Measurements from ENCODE around the gene IRF5.
"Not testable (repeated sequence)": the region's sequence is repeated elsewhere in the genome, so short reads cannot be mapped to it uniquely, and the experiment has no call there.

The IRF5 gene

DNA sequence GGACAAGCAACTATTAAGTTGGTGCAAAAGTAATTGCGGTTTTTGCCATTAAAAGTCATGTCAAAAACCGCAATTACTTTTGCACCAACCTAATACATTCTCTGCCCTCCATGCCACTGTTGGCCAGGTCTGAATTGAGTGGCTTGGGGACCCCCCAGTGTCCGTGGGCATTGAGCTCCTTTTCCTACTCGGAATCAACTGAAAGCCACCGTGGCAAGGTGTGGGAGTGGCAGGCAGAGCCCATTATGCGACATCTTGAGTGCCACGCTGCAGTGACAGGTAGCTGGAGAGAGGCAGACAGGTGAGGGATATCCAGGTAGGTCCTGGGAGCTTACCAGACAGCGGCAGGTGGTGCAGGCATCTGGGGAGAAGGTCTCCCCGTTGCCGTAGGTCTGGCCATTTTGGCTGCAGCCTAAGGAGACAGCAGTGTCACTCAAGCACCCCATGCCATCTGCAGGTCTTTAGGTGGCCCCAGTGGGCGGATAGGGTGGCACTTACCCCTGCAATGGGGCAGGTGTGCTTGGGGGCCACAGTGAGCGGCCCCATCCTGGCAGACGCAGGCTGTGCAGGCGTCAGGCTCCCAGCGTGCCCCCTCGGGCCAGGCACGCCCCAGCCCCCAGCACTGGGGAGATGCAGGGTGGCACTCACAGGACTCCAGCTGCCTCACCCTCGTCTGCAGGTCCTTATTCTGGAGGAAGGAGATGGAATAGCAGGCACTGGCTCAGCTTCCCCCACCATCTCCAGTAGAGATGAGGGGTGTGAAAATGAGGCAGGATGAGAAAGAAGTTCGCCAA lies 30.8 kb upstream of the IRF5 start:
- DNase-seq, result no peak

DNA sequence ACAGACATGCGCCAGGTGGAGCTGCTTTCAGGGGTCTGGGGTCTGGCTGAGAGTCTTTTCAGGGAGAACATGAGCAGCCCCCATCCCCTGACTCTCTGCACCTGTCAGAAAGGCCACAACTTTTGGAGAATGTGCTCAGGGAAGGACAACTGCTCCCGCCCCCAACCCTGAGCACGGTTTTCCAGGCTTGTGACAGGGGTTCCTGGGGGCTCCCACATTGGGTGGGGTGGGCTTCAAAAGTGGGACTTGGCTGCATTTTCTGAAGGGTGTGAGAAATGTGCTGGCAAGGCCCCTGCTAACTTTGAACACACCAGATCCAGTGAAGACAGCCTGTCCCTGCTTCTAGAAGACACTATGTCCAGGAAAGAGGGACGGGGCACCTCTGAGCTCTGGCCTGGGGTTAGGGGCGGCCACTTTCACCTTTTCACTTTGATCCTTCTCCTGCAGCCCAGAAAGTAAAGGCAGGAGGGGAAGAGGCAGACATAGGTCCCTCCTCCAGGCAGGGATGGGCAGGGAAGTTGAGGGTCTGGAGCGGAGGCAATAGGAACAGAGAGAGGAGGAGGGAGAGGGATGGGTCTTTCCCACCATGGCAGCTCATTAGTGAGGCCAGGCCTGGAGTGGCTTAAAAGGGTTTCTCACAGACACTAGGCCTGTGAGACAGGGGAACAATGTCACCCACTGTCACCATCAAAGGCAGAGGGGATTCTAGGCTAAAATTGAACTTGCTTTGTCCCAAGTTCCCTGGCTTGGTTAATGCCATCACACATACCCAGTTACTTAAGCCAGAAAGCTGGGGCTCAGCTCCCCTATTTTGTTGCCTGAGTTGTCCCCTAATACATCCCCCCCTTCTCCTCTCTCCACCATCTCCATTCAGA lies 28.7 kb upstream of the IRF5 start:
- DNase-seq, result no peak

DNA sequence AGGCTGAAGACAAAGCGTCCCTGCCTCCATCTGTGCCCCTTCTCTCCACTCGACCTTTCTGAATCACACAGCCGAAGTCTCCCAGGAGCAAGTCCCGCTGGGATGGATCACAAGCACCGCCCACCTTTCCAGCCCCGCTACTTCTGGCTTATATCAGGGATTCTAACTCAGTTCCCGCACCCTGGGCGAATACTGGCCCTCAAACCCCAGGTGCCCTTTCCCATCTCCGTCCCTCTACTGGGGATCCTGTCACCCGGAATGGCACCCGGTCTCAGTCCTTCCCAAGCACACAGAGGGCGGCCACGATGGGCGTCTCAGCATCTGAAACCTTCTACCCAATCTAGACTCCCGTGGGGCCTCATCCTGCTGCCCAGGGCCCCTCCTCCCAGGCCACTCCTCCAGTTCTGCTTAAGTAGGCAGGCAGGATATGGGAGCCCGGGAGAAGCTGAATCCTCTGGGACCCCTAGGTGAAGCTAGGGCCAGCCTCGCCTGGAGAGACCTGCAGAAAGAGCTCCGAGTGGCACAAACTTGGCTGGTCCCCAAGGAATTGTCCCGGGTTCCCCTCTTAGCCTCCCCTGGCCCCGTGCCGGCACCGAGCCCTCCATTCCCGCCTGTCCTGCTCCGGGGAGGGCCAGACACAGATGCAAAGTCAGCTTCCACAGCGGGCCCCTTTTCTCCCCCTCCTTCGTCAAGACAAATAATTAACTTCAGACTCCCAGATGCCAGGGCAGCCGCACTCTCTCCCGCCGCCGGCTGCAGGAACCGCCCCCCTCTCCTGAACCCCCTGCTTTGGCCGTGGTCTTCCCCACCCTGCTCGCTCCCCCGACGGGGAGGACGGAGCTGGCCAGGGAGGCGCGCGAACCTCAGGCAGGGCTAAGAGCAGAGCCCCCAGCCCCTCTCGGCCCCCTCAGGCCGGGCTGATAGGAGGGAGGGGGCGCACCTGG lies 27.8 kb upstream of the IRF5 start:
- no peak for DNase-seq

DNA sequence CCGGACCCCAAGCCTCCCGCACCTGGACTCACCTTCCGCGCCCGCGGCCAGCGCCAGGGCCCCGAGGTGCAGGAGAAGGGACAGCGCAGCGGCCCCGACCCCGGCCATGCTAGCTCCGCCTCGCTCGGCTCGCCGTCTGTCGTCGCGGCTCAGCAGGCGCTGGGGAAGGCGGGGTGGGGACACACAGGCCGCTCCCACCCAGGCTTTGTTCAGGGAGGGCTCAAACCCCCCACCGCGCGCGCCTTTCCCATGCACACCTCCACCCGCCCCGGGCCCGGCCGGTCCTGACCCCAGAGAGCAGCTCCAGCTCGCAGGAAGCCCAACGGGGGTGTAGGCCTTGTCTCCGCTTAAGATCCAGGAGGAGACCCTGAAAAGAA lies 27.2 kb upstream of the IRF5 start, which contains the start of gene KCP:
TSS of gene KCP (minus strand) at position 141 of the 377 bp plus-strand sequence. CDS start at position 108, 33 bp downstream.
- DNase-seq, result no peak

DNA sequence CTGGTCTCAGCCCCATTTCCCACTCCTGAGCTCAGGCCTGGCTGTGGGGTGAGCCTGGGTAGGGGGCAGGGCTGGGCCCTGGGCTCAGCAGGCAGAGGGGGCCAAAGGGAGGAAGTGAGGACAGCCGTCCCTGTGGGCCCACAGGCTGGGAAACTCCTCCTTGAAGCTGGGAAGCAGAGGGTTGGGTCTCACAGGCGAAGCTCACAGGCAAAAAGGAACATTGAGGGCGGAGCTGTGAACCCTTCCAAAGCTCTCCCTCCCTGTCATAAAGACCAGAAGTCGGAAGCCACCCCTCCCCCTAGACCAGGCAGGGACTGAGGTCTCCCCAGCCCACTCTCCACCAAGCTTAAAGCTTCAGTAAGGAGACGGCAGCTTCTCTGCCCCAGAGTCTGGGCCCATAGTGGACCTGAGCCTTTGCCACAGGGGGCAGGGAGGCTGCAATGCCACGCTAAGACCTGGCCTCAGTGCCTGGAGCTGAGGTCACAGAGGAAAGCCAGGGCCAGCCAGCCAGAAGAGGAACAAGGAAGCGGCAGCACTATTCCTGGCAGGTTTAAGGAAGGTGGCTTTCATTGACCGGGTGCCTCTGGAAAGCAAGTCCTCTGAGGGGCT lies 26.2 kb upstream of the IRF5 start:
- DNase-seq, result no peak

DNA sequence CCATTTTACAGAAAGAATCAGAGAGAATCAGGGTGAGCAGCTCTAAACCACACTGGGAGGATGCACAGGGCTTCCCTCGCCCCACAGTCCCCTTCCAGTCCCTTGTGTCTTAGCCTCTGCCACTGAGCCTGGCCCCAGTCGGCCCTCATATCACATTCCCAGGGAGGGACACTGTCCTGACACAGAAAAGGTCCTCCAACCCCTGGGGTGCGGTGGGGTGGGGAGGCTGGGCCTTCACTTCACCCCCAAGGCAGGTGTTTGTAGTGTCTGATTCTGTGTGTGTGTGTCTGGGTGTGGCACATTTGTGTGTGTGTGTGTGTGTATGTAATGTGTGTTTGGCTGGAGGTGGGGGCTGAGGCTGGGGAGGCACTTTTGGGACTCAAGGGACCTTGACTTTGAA lies 25.4 kb upstream of the IRF5 start:
- DNase-seq, result no peak

DNA sequence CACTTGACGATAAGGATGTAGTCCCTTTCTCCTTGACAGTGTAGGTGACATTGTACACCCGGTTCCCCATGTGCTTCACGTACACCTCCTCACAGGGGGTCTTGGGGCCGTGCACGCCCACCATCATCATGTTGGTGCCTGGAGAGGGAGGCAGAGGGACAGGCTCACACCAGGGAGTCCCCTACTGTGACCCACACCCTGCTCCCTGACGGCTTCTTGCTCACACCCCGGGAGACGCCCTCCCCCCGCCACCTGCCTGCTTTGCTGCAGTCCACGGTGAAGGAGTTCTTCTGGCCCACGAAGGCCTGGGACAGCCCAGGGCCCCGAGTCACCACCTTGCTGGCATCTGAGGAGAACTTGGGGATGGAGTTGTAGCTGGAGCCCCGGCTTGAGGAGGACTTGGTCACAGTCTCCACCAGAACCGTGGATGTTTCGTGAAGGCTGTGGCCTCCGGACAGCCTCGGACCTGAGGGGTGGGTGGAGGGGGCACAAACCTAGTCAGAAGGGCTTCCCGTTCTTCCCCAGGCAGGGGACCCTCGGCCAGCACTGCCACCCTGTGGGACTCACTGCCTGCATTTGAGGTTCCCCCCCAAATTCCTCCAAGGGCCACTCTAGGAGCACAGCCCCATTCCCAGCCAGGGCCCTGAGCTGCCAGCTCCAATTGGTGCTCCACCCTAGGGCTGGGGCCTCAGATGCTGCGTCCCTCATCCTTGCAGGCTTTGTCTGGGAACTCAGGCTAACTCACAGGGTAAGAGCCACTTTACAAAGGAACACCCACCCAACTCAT lies 24.8 kb upstream of the IRF5 start:
- not testable (repeated sequence) for DNase-seq

DNA sequence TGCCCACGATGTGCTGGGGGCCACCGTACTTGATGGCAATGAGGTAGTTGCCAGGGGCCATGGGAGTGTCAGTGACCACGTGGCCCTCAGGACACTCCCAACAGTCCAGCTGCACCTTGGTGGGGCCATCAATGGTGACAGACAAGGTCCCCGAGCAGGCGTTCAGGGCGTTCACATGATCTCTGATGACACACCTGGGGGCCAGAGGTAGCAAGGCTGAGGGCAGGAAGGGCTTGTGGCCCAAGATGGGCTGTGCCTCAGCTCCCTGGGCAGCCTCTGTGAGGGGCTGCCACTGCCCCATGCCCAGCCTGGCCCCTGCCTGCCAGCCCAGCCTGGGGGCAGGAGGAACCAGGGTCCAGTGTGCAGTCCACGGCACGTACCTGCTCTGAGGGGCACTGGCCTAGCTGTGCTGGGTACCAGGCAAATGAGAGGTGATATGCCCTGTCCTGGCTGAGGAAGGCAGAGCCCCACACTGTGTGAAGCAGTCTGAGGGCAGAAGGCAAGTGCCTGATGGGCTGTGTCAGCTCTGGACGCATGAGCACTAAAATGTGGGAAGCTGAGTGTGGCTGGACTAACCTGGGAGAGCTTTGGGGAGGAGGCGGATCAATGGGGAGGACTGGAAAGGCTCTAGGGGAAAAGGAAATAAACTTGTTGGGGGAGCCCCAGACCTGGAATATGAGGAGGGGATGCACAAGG lies 23.7 kb upstream of the IRF5 start:
- DNase-seq, result no peak

DNA sequence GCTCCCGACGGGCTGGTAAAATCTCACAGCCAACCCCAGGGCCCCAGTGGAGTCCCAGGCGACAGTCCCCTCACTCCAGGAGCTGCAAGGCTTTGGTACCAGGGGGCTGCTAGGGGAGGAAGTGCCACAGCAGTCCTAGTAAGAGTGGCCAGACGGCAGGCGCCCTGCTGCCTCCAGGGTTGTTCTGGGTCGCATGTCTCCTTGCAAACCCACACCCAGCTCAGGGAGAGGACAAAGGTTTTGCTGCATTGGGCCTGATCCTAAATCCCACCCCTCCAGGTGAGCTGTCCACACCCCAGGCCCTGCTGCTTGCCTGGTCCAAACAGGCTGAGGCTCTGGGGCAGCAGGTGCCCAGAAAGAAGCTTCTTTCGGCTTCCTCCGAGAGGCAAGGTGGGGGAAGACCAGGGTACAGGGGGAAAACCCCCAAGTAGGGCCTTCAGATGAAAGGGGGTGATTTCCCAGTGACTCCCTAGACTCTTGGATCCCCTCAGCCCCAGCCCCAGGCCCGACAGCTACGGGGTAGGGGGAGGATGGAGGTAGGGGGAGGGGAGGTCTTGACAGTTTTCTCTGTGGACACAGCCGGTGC lies 23.1 kb upstream of the IRF5 start:
- no peak for DNase-seq

DNA sequence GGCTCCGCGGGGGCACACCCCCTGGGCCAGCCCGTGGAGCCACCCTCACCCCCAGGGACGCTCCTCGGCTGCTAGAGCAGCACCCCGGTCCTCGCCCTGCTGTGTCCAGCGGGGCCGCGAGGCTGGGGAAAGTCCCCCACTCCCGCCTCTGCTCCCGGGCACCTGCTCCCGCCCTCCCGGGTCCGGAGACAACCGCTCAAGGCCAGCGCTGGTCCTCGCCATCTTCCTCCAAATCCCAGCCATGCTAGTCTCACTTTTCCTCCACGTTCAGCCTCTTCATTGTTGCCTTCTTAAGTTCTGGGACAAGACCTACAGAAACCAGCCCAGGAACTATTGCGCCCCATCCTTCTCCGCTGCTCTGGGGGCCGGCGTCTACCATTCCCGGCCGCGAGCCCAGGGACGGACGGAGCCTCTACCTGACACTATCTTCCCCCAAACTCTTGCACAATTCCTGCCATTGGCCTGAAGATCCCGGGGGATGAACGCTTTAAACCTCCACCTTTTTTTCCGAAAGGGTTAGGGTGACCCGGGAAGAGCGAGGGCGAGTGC lies 22.4 kb upstream of the IRF5 start:
- DNase-seq, result no peak

DNA sequence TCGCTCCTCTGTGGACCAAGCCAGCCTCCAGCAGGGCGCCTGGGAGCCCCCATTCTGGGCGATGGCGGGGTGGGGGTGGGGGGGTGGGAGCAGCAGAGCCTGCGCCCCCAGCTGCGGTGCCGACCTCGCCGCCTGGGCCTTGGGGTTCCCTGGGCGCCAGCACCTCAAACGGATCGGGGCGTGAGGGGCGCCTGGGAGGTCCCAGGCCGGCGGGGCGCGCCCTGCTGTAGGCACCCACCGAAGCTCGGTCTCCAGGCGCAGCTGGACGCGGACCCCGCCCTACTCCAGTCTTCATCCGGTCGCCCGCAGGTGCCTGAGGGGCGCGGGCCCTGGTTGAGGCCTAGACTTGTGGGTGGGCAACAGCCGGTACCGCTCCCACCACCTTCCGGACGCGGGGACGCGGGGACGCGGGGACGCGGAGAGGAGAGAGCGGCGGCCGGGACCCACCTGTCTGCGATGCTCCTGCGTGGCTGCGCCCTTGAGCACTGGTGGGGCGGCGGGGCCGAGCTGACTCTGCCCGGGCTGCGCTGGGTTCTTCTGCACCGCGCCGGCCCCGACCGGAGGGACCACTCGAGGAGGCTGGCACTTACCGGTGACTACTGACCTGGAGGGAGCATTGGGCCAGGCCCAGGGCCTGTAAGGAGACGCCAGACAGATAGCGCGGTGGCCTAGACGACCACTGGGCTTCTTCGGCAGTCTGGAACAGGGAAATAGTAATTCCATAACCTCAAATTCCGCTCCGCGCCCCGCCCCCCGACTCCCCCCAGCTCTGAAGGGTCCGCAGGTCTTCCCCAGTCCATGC lies 21.7 kb upstream of the IRF5 start:
- DNase-seq, result no peak

DNA sequence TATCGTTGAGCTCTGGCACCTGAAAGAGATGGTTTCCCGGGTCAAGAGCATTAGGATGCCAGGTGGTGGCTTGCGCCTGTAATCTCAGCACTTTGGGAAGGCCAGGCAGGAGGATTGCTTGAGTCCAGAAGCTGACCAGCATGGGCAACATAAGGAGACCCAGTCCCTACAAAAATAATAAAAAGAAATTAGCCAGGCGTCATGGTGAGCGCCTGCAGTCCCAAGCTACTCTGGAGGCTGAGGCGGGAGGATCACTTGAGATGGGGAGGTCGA lies 21.1 kb upstream of the IRF5 start:
- DNase-seq, result no peak

DNA sequence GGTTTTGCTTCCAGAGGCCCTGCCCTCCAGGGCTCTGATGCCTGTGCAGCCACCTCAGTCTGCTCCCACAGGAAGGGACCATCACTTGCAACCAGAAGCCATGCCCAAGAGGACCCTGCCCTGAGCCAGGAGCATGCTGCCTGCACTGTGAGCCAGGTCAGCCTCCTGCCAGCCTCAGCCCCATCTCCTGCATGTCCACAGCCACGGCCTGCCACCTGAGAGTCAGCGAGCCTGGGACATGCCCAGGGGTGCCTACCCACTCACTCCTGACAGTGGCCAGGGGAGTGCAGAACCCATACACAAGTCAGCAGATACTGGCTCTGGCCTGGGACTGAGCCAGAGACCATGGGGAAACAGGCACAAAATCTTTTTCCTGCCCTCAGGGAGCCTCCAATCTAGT lies 20.6 kb upstream of the IRF5 start:
- no peak for DNase-seq

DNA sequence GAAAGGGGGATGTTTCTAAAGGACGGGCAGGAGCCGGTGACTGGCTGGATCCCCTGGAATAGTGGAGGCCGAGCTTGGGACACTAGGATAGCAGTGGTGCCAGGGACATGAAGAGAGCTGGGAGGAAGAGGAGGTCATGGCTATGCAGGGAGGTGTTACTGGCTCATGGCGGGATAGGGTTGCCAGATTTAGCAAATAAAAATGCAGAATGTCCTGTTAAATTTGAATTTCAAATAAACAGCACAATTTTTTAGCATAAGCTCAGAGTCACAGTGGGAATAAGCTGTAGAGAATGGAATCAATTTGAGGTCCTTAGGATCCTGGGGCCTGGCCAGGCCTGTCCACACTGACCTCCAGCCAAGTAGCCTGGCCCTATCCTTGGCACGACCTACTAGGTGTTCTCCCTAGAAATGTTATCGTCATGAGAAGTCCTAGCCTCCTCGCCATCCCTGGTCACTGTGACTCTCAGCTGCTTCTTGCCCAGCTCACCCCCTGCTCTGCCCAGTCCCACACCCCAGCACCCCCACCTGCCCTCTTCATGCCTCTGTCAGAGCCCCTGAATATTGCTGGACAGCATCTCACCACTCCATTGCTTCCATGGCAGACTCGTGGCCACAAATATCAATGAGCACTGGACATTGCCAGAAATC lies 19.6 kb upstream of the IRF5 start:
- DNase-seq, result no peak

DNA sequence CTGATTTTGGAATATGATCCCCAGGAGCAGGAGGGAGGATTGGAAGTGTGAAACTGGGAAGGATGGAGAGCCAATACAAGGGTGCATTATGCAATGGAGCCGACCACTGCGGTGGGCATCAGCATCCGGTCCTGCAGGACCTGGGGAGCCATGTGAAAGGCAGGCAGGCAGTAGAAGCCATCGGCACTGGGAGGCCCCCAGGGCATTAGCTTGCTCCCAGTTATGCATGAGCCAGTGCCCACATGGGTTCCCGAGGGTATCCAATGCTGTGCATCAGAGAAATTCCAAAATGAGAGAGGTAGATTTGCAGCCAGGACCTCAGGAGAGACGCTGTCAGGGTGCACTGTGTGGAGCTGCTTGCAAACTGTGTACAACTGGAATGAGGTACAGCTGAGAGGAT lies 18.5 kb upstream of the IRF5 start:
- DNase-seq, result no peak

DNA sequence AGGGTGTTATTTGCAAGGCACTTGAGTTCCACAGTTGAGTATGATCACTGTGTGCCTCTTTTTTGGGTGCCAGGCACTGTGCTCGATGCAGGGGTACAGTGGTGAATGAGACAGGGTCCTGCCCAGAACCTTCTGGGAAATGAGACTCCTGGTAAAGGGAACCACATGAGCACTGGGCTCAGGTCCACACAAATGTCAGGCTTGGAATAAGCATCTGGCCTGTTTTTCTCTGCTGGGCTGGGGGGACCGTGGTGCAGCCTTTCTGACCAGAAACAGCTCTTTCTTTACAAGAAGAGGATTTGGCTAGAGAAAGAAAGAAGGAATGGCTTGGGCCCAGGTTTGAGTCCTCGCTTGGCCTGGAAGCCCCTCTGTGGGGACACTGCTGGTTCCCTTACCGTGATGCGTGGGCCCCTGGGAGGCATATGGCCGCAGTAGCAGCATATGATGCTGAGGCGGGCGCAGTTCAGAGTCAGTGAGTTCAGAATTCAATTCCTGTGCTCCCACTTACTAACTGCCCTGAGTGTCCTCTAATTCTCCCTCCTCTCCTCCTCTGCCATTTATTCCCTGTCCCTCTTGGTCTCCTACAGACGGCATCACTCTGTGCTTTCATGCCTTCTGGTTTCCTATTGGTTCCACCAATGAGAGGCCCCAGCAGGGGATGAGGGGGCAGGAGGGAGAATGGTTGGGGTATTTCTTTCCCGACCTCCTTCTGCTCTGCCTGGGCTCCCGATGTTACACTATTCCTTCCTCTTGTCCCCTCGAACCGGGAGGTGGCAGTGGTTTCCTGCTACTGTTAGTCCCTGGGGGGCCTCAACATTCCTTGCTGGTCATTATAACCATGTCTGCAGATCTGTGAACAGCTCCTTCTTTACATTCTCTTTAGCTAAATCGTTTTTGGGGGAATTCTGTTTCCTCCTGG lies 17.6 kb upstream of the IRF5 start:
- DNase-seq, result no peak

DNA sequence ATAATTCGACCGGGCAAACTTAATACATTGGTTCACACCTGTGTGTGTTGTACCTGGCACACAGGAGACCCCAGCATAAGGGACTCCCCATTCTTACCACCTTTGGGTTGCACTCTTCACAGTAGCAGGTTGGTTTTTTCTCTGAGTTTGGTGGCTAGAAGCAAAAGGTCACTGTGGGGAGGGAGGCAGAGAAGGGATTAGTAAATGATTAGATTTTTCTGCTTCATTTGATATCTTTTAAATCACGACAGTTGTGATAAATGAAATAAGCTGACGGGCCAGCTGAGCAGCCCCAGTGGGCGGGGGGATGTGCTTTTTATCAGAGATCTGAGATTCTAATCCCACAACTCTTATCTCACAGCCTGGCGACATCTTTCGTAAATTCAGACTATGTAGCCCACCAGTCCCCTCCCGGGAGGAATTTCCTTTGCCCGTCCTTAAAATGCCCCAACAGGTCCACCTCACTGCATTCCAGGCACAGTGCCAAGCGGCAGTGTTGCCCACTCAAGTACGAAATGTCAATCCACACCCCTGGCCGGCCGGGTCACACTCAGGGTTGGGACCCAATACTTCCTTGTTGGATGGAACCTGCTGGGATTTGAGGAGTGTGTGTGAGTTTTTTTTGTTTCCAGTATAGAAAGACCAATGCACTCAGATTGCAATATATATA lies 16.7 kb upstream of the IRF5 start:
- no peak for DNase-seq

Measured in stimulated activated CD4-positive, alpha-beta T cell treated with anti-CD3 and anti-CD28 coated beads, Interleukin-4, amount 100 ng/mL, for 4 hours (primary cell).